GM23338 (cell line): ENCODE data around the gene GPR149. TPM values are rescaled to one million over a fixed set of nuclear protein-coding genes. Genes with fewer than 3 reads are reported as not detected.

ENCODE experiments used
- ATAC-seq: fragments of 200-7000 bp; cut with Tn5 transposase; 3 replicates; pipeline ENCODE4 v1.9.1; 2020
- DNase-seq: peaks from one replicate; pipeline ENCODE4 v3.0.0-alpha.2; 2015; ENCODE audit warnings: low spot score
- H2AFZ ChIP-seq: fragments of 200-600 bp; sonication (generic); 2 replicates; pipeline ENCODE4 v1.8.0; 2016; ENCODE audit warnings: antibody characterized with exemption, mild to moderate bottlenecking, moderate library complexity
- H3F3A ChIP-seq: fragments of 200-600 bp; sonication (generic); replicated peaks from 2 replicates; pipeline ENCODE4 v1.8.0; 2017; ENCODE audit warnings: antibody characterized with exemption, mixed run types, low read depth
- H3K27ac ChIP-seq: fragments of 200-600 bp; sonication (generic); 2 replicates; pipeline ENCODE4 v1.6.1; 2016; ENCODE audit warnings: low read depth
- H3K27me3 ChIP-seq: fragments of 200-600 bp; sonication (generic); 2 replicates; pipeline ENCODE4 v1.8.0; 2016; ENCODE audit warnings: mild to moderate bottlenecking, mixed run types, moderate library complexity; ENCODE audit not compliant: insufficient read depth
- H3K36me3 ChIP-seq: fragments of 200-600 bp; sonication (generic); 2 replicates; pipeline ENCODE4 v1.8.0; 2016; ENCODE audit warnings: mild to moderate bottlenecking; ENCODE audit not compliant: insufficient read depth
- H3K4me1 ChIP-seq: fragments of 200-600 bp; sonication (generic); 2 replicates; pipeline ENCODE4 v1.8.0; 2016; ENCODE audit warnings: mild to moderate bottlenecking, moderate library complexity; ENCODE audit not compliant: insufficient read depth
- H3K4me2 ChIP-seq: fragments of 200-600 bp; sonication (generic); 2 replicates; pipeline ENCODE4 v1.7.1; 2017; ENCODE audit warnings: mixed run types
- H3K4me3 ChIP-seq: fragments of 200-600 bp; sonication (generic); 2 replicates; pipeline ENCODE4 v1.6.1; 2016; ENCODE audit warnings: mixed run types
- H3K79me2 ChIP-seq: fragments of 200-600 bp; sonication (generic); replicated peaks from 2 replicates; pipeline ENCODE4 v1.8.0; 2017; ENCODE audit warnings: mild to moderate bottlenecking; ENCODE audit not compliant: insufficient read depth
- H3K9me2 ChIP-seq: fragments of 200-600 bp; sonication (generic); 2 replicates; pipeline ENCODE4 v1.8.0; 2017; ENCODE audit not compliant: insufficient read depth
- H4K20me1 ChIP-seq: fragments of 200-600 bp; sonication (generic); replicated peaks from 2 replicates; pipeline ENCODE4 v1.8.0; 2017; ENCODE audit warnings: mild to moderate bottlenecking; ENCODE audit not compliant: insufficient read depth
- H3K27ac Mint-ChIP-seq: 2 replicates; pipeline ENCODE4 v1.8.0; 2020; ENCODE audit warnings: inconsistent platforms, mild to moderate bottlenecking, moderate library complexity, mixed read lengths
- H3K27me3 Mint-ChIP-seq: 3 replicates; pipeline ENCODE4 v1.8.0; 2022; ENCODE audit warnings: low read depth, mild to moderate bottlenecking, moderate library complexity, mixed read lengths, inconsistent platforms; ENCODE audit not compliant: insufficient read depth, poor library complexity
- H3K36me3 Mint-ChIP-seq: 3 replicates; pipeline ENCODE4 v1.8.0; 2021; ENCODE audit warnings: low read depth, mild to moderate bottlenecking, inconsistent platforms, moderate library complexity, mixed read lengths
- H3K4me1 Mint-ChIP-seq: 3 replicates; pipeline ENCODE4 v1.8.0; 2020; ENCODE audit warnings: mild to moderate bottlenecking, inconsistent platforms, mixed read lengths
- H3K4me3 Mint-ChIP-seq: 3 replicates; pipeline ENCODE4 v1.8.0; 2021; ENCODE audit warnings: moderate library complexity, mild to moderate bottlenecking, inconsistent platforms, mixed read lengths
- H3K9me3 Mint-ChIP-seq: 3 replicates; pipeline ENCODE4 v1.8.0; 2020; ENCODE audit warnings: moderate library complexity, mild to moderate bottlenecking, inconsistent platforms, mixed read lengths
- NANOG ChIP-seq: IDR thresholded peaks from 2 replicates; pipeline ENCODE4 v1.6.1; 2016; ENCODE audit warnings: antibody characterized with exemption, borderline replicate concordance
- STAT1 ChIP-seq: IDR thresholded peaks from one replicate; pipeline ENCODE4 v1.6.1; 2016; ENCODE audit warnings: antibody characterized with exemption; ENCODE audit not compliant: unreplicated experiment
- ZNF114 ChIP-seq: fragments of 250-450 bp; sonication (Bioruptor Pico); IDR thresholded peaks from 2 replicates; pipeline ENCODE4 v1.5.0; 2020; ENCODE audit warnings: mild to moderate bottlenecking, moderate library complexity
- ZNF462 ChIP-seq: fragments of 250-450 bp; sonication (Bioruptor Pico); IDR thresholded peaks from 2 replicates; pipeline ENCODE4 v1.5.0; 2020; ENCODE audit warnings: mild to moderate bottlenecking, moderate library complexity
- polyA plus RNA-seq: library from polyadenylated mRNA; unstranded; fragments of >200 nt; fragmentation: Nextera tagmentation; extraction: Ambion mirVana; gene quantifications from 2 replicates; pipeline ENCODE4 v1.2.1, GENCODE V29; 2016
- total RNA-seq: library from RNA; depleted of rRNA; stranded (reverse); fragments of >200 nt; shearing (Covaris generic); gene quantifications from 2 replicates; pipeline ENCODE4 v1.2.3, GENCODE V29; 2014
- TF ChIP-seq, protein P1 (sequence below): IDR thresholded peaks from 2 replicates; pipeline ENCODE4 v1.6.1; 2016; ENCODE audit warnings: antibody characterized with exemption
- TF ChIP-seq, protein P2 (sequence below): IDR thresholded peaks from one replicate; pipeline ENCODE4 v1.6.1; 2018; ENCODE audit warnings: antibody characterized with exemption; ENCODE audit not compliant: unreplicated experiment

GPR149 gene
- total and polyA plus RNA-seq, 2 experiments from 2014 or later: 0.11 to 0.21 TPM

DNA sequence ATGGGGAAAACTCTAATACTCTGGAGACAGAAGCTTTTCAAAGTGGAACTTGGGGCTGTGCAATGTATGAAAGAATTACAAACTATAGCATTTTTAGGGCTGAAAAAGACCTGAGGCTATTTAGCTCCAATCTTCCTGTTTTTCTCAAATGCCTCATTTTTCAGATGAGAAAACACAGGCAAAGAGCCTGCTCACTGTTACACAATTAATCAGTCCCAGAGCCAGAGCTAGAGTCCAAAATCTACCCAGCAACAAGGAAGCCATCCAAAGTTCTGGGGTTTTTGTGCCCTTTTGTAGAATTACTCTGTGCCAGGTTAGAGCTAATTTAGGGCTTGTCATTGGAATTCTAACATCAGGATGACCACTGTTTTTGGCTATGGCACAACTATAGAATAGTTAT lies 45.5 kb downstream of the GPR149 start:
- Histone ChIP-seq H3F3A (no peaks in the 10 kb centered on the region), H2AFZ (no peak overlapping the region), H3K27me3 (no peaks in the 10 kb centered on the region), H4K20me1 (no peaks in the 10 kb centered on the region), H3K4me1 (no peaks in the 10 kb centered on the region), H3K4me2 (no peak overlapping the region), H3K79me2 (no peaks in the 10 kb centered on the region), H3K36me3 (no peaks in the 10 kb centered on the region), H3K9me2 (no peaks in the 10 kb centered on the region), H3K27ac (no peak overlapping the region), H3K4me3 (no peak overlapping the region)
- no peaks in the 10 kb centered on the region for H3K36me3 Mint-ChIP-seq
- ATAC-seq (no peak), DNase-seq (no peak)
- H3K9me3 Mint-ChIP-seq: no peaks in the 10 kb centered on the region
- no peaks in the 10 kb centered on the region for H3K27me3 Mint-ChIP-seq
- no peaks in the 10 kb centered on the region; the same call in 2 of the 3 replicates for H3K4me1 Mint-ChIP-seq
- H3K4me3 Mint-ChIP-seq: no peak overlapping the region
- TF ChIP-seq ZNF114 (CRISPR knock-in tag) (no peak), STAT1 (no peak), NANOG (no peak)
- H3K27ac Mint-ChIP-seq: no peak overlapping the region

GRCh38 chr3:154378311-154378710 lies 51.7 kb downstream of the GPR149 start:
- DNase-seq: no peak
- Histone ChIP-seq H3K79me2 (no peaks in the 10 kb centered on the region), H4K20me1 (no peaks in the 10 kb centered on the region), H3K4me2 (no peak overlapping the region), H2AFZ (no peak overlapping the region), H3K9me2 (no peaks in the 10 kb centered on the region), H3K4me1 (no peaks in the 10 kb centered on the region), H3F3A (no peaks in the 10 kb centered on the region), H3K4me3 (no peak overlapping the region), H3K36me3 (no peaks in the 10 kb centered on the region), H3K27ac (no peak overlapping the region), H3K27me3 (no peaks in the 10 kb centered on the region)
- H3K27me3 Mint-ChIP-seq: peaks cover 2% of the 10 kb centered on the region
- ATAC-seq: no peak
- no peaks in the 10 kb centered on the region for H3K36me3 Mint-ChIP-seq
- H3K4me1 Mint-ChIP-seq: no peaks in the 10 kb centered on the region
- H3K27ac Mint-ChIP-seq: no peak overlapping the region
- TF ChIP-seq NANOG: no peak
- TF ChIP-seq STAT1: no peak
- no peak for TF ChIP-seq ZNF114 (CRISPR knock-in tag)
- TF ChIP-seq, protein P1, sequence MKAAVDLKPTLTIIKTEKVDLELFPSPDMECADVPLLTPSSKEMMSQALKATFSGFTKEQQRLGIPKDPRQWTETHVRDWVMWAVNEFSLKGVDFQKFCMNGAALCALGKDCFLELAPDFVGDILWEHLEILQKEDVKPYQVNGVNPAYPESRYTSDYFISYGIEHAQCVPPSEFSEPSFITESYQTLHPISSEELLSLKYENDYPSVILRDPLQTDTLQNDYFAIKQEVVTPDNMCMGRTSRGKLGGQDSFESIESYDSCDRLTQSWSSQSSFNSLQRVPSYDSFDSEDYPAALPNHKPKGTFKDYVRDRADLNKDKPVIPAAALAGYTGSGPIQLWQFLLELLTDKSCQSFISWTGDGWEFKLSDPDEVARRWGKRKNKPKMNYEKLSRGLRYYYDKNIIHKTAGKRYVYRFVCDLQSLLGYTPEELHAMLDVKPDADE: no peak
- no peaks in the 10 kb centered on the region for H3K9me3 Mint-ChIP-seq
- no peak overlapping the region for H3K4me3 Mint-ChIP-seq

DNA sequence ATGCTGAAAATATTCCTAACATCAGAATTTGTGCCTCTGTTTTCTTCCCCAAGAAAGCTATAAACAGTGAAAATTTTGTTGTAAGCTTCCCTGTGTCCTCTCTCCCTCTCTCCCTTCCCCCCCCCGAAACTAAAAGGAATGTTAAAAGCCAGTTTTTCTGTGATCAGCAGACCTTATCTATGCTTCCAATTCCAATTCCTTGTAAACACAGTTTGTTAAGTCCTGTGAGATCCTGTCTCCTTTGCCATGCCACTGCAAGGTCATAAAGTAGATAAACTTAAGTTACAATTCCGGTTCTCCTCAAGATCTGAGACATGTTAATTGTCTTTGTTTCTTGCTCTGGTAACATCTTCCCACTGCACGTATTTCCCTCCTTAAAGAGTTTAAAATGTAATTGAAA lies 62.8 kb downstream of the GPR149 start:
- Mint-ChIP-seq H3K4me3 (no peak overlapping the region), H3K27ac (no peak overlapping the region)
- no peak overlapping the region for H3K4me2 ChIP-seq
- TF ChIP-seq, protein P2, sequence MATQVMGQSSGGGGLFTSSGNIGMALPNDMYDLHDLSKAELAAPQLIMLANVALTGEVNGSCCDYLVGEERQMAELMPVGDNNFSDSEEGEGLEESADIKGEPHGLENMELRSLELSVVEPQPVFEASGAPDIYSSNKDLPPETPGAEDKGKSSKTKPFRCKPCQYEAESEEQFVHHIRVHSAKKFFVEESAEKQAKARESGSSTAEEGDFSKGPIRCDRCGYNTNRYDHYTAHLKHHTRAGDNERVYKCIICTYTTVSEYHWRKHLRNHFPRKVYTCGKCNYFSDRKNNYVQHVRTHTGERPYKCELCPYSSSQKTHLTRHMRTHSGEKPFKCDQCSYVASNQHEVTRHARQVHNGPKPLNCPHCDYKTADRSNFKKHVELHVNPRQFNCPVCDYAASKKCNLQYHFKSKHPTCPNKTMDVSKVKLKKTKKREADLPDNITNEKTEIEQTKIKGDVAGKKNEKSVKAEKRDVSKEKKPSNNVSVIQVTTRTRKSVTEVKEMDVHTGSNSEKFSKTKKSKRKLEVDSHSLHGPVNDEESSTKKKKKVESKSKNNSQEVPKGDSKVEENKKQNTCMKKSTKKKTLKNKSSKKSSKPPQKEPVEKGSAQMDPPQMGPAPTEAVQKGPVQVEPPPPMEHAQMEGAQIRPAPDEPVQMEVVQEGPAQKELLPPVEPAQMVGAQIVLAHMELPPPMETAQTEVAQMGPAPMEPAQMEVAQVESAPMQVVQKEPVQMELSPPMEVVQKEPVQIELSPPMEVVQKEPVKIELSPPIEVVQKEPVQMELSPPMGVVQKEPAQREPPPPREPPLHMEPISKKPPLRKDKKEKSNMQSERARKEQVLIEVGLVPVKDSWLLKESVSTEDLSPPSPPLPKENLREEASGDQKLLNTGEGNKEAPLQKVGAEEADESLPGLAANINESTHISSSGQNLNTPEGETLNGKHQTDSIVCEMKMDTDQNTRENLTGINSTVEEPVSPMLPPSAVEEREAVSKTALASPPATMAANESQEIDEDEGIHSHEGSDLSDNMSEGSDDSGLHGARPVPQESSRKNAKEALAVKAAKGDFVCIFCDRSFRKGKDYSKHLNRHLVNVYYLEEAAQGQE: no peak
- TF ChIP-seq NANOG (no peak), STAT1 (no peak), ZNF462 (CRISPR knock-in tag) (no peak)

More for the DNA sequence above, 62.8 kb downstream of the GPR149 start:
- no peak overlapping the region for H2AFZ ChIP-seq
- H3K4me3 ChIP-seq: no peak overlapping the region
- no peaks in the 10 kb centered on the region for H3K27me3 ChIP-seq
- no peak overlapping the region for H3K27ac ChIP-seq
- ATAC-seq: no peak
- no peaks in the 10 kb centered on the region for H3K79me2 ChIP-seq
- H3F3A ChIP-seq: no peaks in the 10 kb centered on the region
- Mint-ChIP-seq H3K36me3 (peaks cover 12% of the 10 kb centered on the region; the same call in 2 of the 3 replicates), H3K27me3 (peaks cover 5% of the 10 kb centered on the region), H3K9me3 (peaks cover 20% of the 10 kb centered on the region), H3K4me1 (no peaks in the 10 kb centered on the region)
- no peaks in the 10 kb centered on the region for H3K36me3 ChIP-seq
- no peaks in the 10 kb centered on the region for H4K20me1 ChIP-seq
- no peaks in the 10 kb centered on the region for H3K4me1 ChIP-seq
- H3K9me2 ChIP-seq: peaks cover 9% of the 10 kb centered on the region; the same call in 1 of the 2 replicates
- no peak for DNase-seq
